OCI-LY7 (cell line): ENCODE measurements around the gene ACSS1.

Source experiments
- CTCF ChIP-seq: fragments of 200-600 bp; sonication (generic); conservative IDR thresholded peaks from 2 replicates; pipeline ENCODE4 v1.5.1; 2014; ENCODE audit warnings: mild to moderate bottlenecking, antibody characterized with exemption, low read length, moderate library complexity, mixed read lengths
- EZH2phosphoT487 ChIP-seq: fragments of 200-600 bp; sonication (generic); IDR thresholded peaks from 2 replicates; pipeline ENCODE4 v1.6.1; 2018; ENCODE audit warnings: low read depth, borderline replicate concordance, mild to moderate bottlenecking, mixed run types, antibody characterized with exemption, low read length, moderate library complexity, mixed read lengths

- TF ChIP-seq CTCF (no peak), EZH2phosphoT487 (no peak)
Measured at GRCh38 chr20:25059866-25060465, 2.0 kb upstream of the ACSS1 start.
